Panc1 (cell line): ENCODE results near the gene ENTPD3. TPM values are rescaled to one million over a fixed set of nuclear protein-coding genes. Genes with fewer than 3 reads are reported as not detected.

Source experiments
- ATAC-seq: fragments of 200-7000 bp; cut with Tn5 transposase; 2 replicates; pipeline ENCODE4 v1.9.1; 2020; ENCODE audit warnings: mild to moderate bottlenecking, moderate library complexity
- BruUV-seq: library from RNA; stranded (reverse); fragments of 400-500 nt; replicated peaks from 2 replicates; lab custom pipeline; 2021; lab: Mats Ljungman, UMichigan
- CTCF ChIA-PET: fragments of 300-600 bp; sonication (Branson Sonifier 250); formaldehyde crosslinking; loops from one replicate; lab custom pipeline; 2022; ENCODE audit warnings: antibody characterized with exemption; lab: Charles Lee
- POLR2A ChIA-PET: fragments of 300-600 bp; sonication (Branson Sonifier 250); formaldehyde crosslinking; loops from one replicate; lab custom pipeline; 2022; ENCODE audit warnings: antibody characterized with exemption; lab: Charles Lee
- DNase-seq: peaks from one replicate; pipeline ENCODE4 v3.0.0-alpha.2; 2010; ENCODE audit warnings: low read depth, low spot score
- H3K27ac ChIP-seq: 2 replicates; pipeline ENCODE4 v1.5.1; 2011; ENCODE audit warnings: mild to moderate bottlenecking, low read length, inconsistent platforms
- H3K27me3 ChIP-seq: fragments of 200-500 bp; sonication (Bioruptor generic); 2 replicates; pipeline ENCODE4 v1.6.0; 2014; ENCODE audit warnings: low read length, inconsistent platforms; ENCODE audit not compliant: control insufficient read depth, insufficient read depth
- H3K36me3 ChIP-seq: fragments of 200-500 bp; sonication (Bioruptor generic); 2 replicates; pipeline ENCODE4 v1.5.1; 2014; ENCODE audit warnings: inconsistent platforms, mild to moderate bottlenecking, low read length, moderate library complexity; ENCODE audit not compliant: control insufficient read depth, insufficient read depth
- H3K4me1 ChIP-seq: 2 replicates; pipeline ENCODE4 v1.5.1; 2011; ENCODE audit warnings: inconsistent platforms, mild to moderate bottlenecking, low read length, moderate library complexity; ENCODE audit not compliant: control insufficient read depth, insufficient read depth
- H3K4me3 ChIP-seq, 2 experiments: 2 replicates each; pipeline ENCODE4 v1.5.1; 2011 to 2012; ENCODE audit warnings: low read depth in 2 of 2, low read length in 2 of 2, mild to moderate bottlenecking in 2 of 2, inconsistent platforms in 1 of 2, moderate library complexity in 1 of 2
- H3K9me3 ChIP-seq: fragments of 200-500 bp; sonication (Bioruptor generic); 2 replicates; pipeline ENCODE4 v1.5.1; 2014; ENCODE audit warnings: low read depth, mild to moderate bottlenecking, inconsistent platforms, low read length, moderate library complexity; ENCODE audit not compliant: control insufficient read depth, insufficient read depth
- CTCF ChIP-seq: fragments of 450-650 bp; IDR thresholded peaks from 2 replicates; pipeline ENCODE4 v1.5.1; 2017; ENCODE audit warnings: mild to moderate bottlenecking
- POLR2AphosphoS5 ChIP-seq: IDR thresholded peaks from 2 replicates; pipeline ENCODE4 v1.6.1; 2012; ENCODE audit warnings: mild to moderate bottlenecking, low read depth, low read length, moderate library complexity
- REST ChIP-seq, 2 experiments: IDR thresholded peaks; 2 replicates each; pipeline ENCODE4 v1.6.1; 2011 to 2012; ENCODE audit warnings: low read depth in 2 of 2, control low read depth in 1 of 2, low read length in 1 of 2, mild to moderate bottlenecking in 1 of 2, moderate library complexity in 1 of 2; ENCODE audit not compliant: insufficient read depth in 1 of 2
- SIN3A ChIP-seq: IDR thresholded peaks from 2 replicates; pipeline ENCODE4 v1.6.1; 2012; ENCODE audit warnings: low read depth, mild to moderate bottlenecking, low read length, moderate library complexity, borderline replicate concordance; ENCODE audit not compliant: insufficient read depth
- TCF7L2 ChIP-seq: IDR thresholded peaks from 2 replicates; pipeline ENCODE4 v1.6.1; 2011; ENCODE audit warnings: mild to moderate bottlenecking, low read depth, low read length, inconsistent platforms
- in situ Hi-C: cut with HindIII; loops from 2 replicates; pipeline ENCODE4 v1.10.0; 2016; ENCODE audit warnings: low sequenced_read_pairs, low pct_unique_long_range_greater_than_20kb
- intact Hi-C: fragments of 100-400 bp; cut with micrococcal nuclease; formaldehyde crosslinking; loops from one replicate; pipeline ENCODE4 v1.10.0; 2022; ENCODE audit not compliant: unreplicated experiment
- total RNA-seq: library from RNA; stranded (reverse); gene quantifications from one replicate; pipeline ENCODE4 v1.2.1, GENCODE V29; 2021; ENCODE audit not compliant: unreplicated experiment

The ENTPD3 gene
- total RNA-seq, 1 experiment from 2014 or later, result not detected

GRCh38 chr3:40366203-40367162 is 20.5 kb upstream of the ENTPD3 start:
- Histone ChIP-seq H3K4me3 (no peak overlapping the region), H3K4me1 (no peaks in the 10 kb centered on the region), H3K27ac (no peak overlapping the region), H3K27me3 (no peaks in the 10 kb centered on the region; the same call in 1 of the 2 replicates), H3K9me3 (no peaks in the 10 kb centered on the region), H3K36me3 (no peaks in the 10 kb centered on the region)
- ChIA-PET POLR2A (no interaction called here), CTCF (no interaction called here)
- TF ChIP-seq REST (IDR thresholded peaks at IDR 0.05; ENCODE audit: insufficient read depth in 1 of 2, low read depth in 2 of 2, low read length in 1 of 2), result no peak
- no peak for TF ChIP-seq POLR2AphosphoS5
- no peak for TF ChIP-seq CTCF
- TF ChIP-seq TCF7L2, result no peak
- TF ChIP-seq SIN3A, result no peak
- intact Hi-C loops (no loop called here), in situ Hi-C loops (no loop called here)
- no peak for ATAC-seq
- DNase-seq, result no peak
- BruUV-seq, result no TSS peak

- DNase-seq, result no peak
- H3K36me3 ChIP-seq, result no peaks in the 10 kb centered on the region
- ATAC-seq, result no peak
- intact Hi-C loops (no loop called here), in situ Hi-C loops (no loop called here)
- ChIA-PET POLR2A (no interaction called here), CTCF (no interaction called here)
- H3K4me3 ChIP-seq, result no peak overlapping the region
- no peaks in the 10 kb centered on the region for H3K27me3 ChIP-seq
- no TSS peak for BruUV-seq
- no peaks in the 10 kb centered on the region for H3K9me3 ChIP-seq
- no peak for TF ChIP-seq CTCF
- TF ChIP-seq REST (IDR thresholded peaks at IDR 0.05; ENCODE audit: insufficient read depth in 1 of 2, low read depth in 2 of 2, low read length in 1 of 2), result no peak
- no peak for TF ChIP-seq POLR2AphosphoS5
- no peak for TF ChIP-seq SIN3A
- no peak for TF ChIP-seq TCF7L2
- no peaks in the 10 kb centered on the region for H3K4me1 ChIP-seq
- H3K27ac ChIP-seq, result no peak overlapping the region
Measured at GRCh38 chr3:40369716-40370115, 17.3 kb upstream of the ENTPD3 start.
